ENCODE data around the gene FAN1.

FAN1 gene

GRCh38 chr15:30918366-30918765 lies 14.7 kb downstream of the FAN1 start:
- DNase-seq = no peak
- in situ Hi-C loops (cut with MboI; ENCODE audit: low pct_unique_long_range_greater_than_20kb, low sequenced_read_pairs) = no loop called here

- DNase-seq = no peak
- in situ Hi-C loops (cut with MboI; ENCODE audit: low pct_unique_long_range_greater_than_20kb, low sequenced_read_pairs) = no loop called here
Observed at GRCh38 chr15:30919877-30920550, 16.3 kb downstream of the FAN1 start.

- no peak for DNase-seq
- in situ Hi-C loops (cut with MboI; ENCODE audit: low pct_unique_long_range_greater_than_20kb, low sequenced_read_pairs) = no loop called here
Observed at GRCh38 chr15:30921106-30921505, 17.4 kb downstream of the FAN1 start.

GRCh38 chr15:30921781-30922479 lies 18.2 kb downstream of the FAN1 start:
- in situ Hi-C loops (cut with MboI; ENCODE audit: low pct_unique_long_range_greater_than_20kb, low sequenced_read_pairs) = no loop called here
- DNase-seq = no peak

GRCh38 chr15:30922480-30923311 lies 19.0 kb downstream of the FAN1 start:
- no peak for DNase-seq

GRCh38 chr15:30923429-30923828 lies 19.7 kb downstream of the FAN1 start:
- DNase-seq = no peak
- in situ Hi-C loops (cut with MboI; ENCODE audit: low pct_unique_long_range_greater_than_20kb, low sequenced_read_pairs) = no loop called here

More at GRCh38 chr15:30922480-30923311, 19.0 kb downstream of the FAN1 start:
- in situ Hi-C loops (cut with MboI; ENCODE audit: low pct_unique_long_range_greater_than_20kb, low sequenced_read_pairs) = no loop called here

GRCh38 chr15:30924353-30924752 lies 20.6 kb downstream of the FAN1 start:
- no peak for DNase-seq
- in situ Hi-C loops (cut with MboI; ENCODE audit: low pct_unique_long_range_greater_than_20kb, low sequenced_read_pairs) = no loop called here

- in situ Hi-C loops (cut with MboI; ENCODE audit: low pct_unique_long_range_greater_than_20kb, low sequenced_read_pairs) = no loop called here
- DNase-seq = no peak
Observed at GRCh38 chr15:30925686-30926085, 22.0 kb downstream of the FAN1 start.

GRCh38 chr15:30926161-30926560 lies 22.4 kb downstream of the FAN1 start:
- in situ Hi-C loops (cut with MboI; ENCODE audit: low pct_unique_long_range_greater_than_20kb, low sequenced_read_pairs) = no loop called here
- no peak for DNase-seq

GRCh38 chr15:30927148-30927761 lies 23.5 kb downstream of the FAN1 start:
- DNase-seq = no peak
- in situ Hi-C loops (cut with MboI; ENCODE audit: low pct_unique_long_range_greater_than_20kb, low sequenced_read_pairs) = no loop called here

GRCh38 chr15:30928076-30928475 lies 24.4 kb downstream of the FAN1 start:
- in situ Hi-C loops (cut with MboI; ENCODE audit: low pct_unique_long_range_greater_than_20kb, low sequenced_read_pairs) = no loop called here
- DNase-seq = no peak

- peak; percentile 14 for DNase-seq
- in situ Hi-C loops (cut with MboI; ENCODE audit: low pct_unique_long_range_greater_than_20kb, low sequenced_read_pairs) = no loop called here
Observed at GRCh38 chr15:30929064-30929669, 25.5 kb downstream of the FAN1 start.

GRCh38 chr15:30929982-30930381 lies 26.3 kb downstream of the FAN1 start:
- no peak for DNase-seq
- in situ Hi-C loops (cut with MboI; ENCODE audit: low pct_unique_long_range_greater_than_20kb, low sequenced_read_pairs) = no loop called here

- in situ Hi-C loops (cut with MboI; ENCODE audit: low pct_unique_long_range_greater_than_20kb, low sequenced_read_pairs) = no loop called here
- no peak for DNase-seq
Observed at GRCh38 chr15:30930422-30930821, 26.7 kb downstream of the FAN1 start.

GRCh38 chr15:30933293-30933692 lies 29.6 kb downstream of the FAN1 start:
- in situ Hi-C loops (cut with MboI; ENCODE audit: low pct_unique_long_range_greater_than_20kb, low sequenced_read_pairs) = no loop called here

GRCh38 chr15:30939161-30939560 lies 35.4 kb downstream of the FAN1 start:
- DNase-seq = no peak
- in situ Hi-C loops (cut with MboI; ENCODE audit: low pct_unique_long_range_greater_than_20kb, low sequenced_read_pairs) = no loop called here

More at GRCh38 chr15:30933293-30933692, 29.6 kb downstream of the FAN1 start:
- no peak for DNase-seq

- DNase-seq = no peak
- in situ Hi-C loops (cut with MboI; ENCODE audit: low pct_unique_long_range_greater_than_20kb, low sequenced_read_pairs) = no loop called here
Observed at GRCh38 chr15:30940359-30940758, 36.6 kb downstream of the FAN1 start.

- no peak for DNase-seq
- in situ Hi-C loops (cut with MboI; ENCODE audit: low pct_unique_long_range_greater_than_20kb, low sequenced_read_pairs) = no loop called here
Observed at GRCh38 chr15:30941520-30941919, 37.8 kb downstream of the FAN1 start.

- DNase-seq = no peak
- in situ Hi-C loops (cut with MboI; ENCODE audit: low pct_unique_long_range_greater_than_20kb, low sequenced_read_pairs) = no loop called here
Observed at GRCh38 chr15:30943654-30944335, 40.1 kb downstream of the FAN1 start.

All from KBM-7 (cell line).